Heart right ventricle (tissue), 16 donors: Measurements from ENCODE around the gene COG2. TPM values are rescaled to one million over a fixed set of nuclear protein-coding genes. Genes with fewer than 3 reads are reported as not detected.

Experiments used
- ATAC-seq, 8 donors: fragments of 200-7000 bp; cut with Tn5 transposase; one replicate each; pipeline ENCODE4 v1.9.1; 2020; ENCODE audit warnings: mild to moderate bottlenecking in 8 of 8, moderate library complexity in 8 of 8, moderate number of reproducible peaks in 1 of 8
- DNase-seq, 2 donors: peaks; one replicate each; pipeline ENCODE4 v3.0.0-alpha.2; 2020
- H3K27ac ChIP-seq, 10 donors: fragments of 200-600 bp; sonication (generic) in 2 of 10; one replicate each; pipeline versions ENCODE4 v1.5.0 to v1.8.0; 2020 to 2022; ENCODE audit warnings: mild to moderate bottlenecking in 3 of 10
- H3K27me3 ChIP-seq, 7 donors: fragments of 200-600 bp; one replicate each; pipeline ENCODE4 v1.8.0; 2021 to 2022; ENCODE audit warnings: mild to moderate bottlenecking in 2 of 7
- H3K36me3 ChIP-seq, 9 donors: fragments of 200-600 bp; sonication (generic) in 1 of 9; one replicate each; pipeline versions ENCODE4 v1.5.0 to v1.8.0; 2020 to 2022; ENCODE audit warnings: mild to moderate bottlenecking in 2 of 9
- H3K4me1 ChIP-seq, 9 donors: fragments of 200-600 bp; sonication (generic) in 1 of 9; one replicate each; pipeline versions ENCODE4 v1.5.0 to v1.8.0; 2020 to 2022; ENCODE audit warnings: mild to moderate bottlenecking in 4 of 9
- H3K4me3 ChIP-seq, 10 donors: fragments of 200-600 bp; sonication (generic) in 2 of 10; one replicate each; pipeline versions ENCODE4 v1.5.0 to v1.8.0; 2020 to 2022; ENCODE audit warnings: mild to moderate bottlenecking in 7 of 10, moderate library complexity in 2 of 10
- H3K9me3 ChIP-seq, 11 donors: fragments of 200-600 bp in 10 of 11; sonication (generic) in 2 of 11; one replicate each; pipeline versions ENCODE4 v1.5.0 to v1.8.0; 2013 to 2022; ENCODE audit warnings: mild to moderate bottlenecking in 2 of 11, control low read depth in 1 of 11, moderate library complexity in 1 of 11
- CTCF ChIP-seq, 9 donors: fragments of 200-600 bp; sonication (generic) in 2 of 9; IDR thresholded peaks; one replicate each; pipeline versions ENCODE4 v1.5.0 to v1.8.0; 2021 to 2022; ENCODE audit warnings: antibody characterized with exemption in 9 of 9, mild to moderate bottlenecking in 5 of 9, moderate library complexity in 1 of 9
- whole genome bisulfite sequencing, 2 donors: extraction: QIAGEN DNeasy Blood & Tissue Kit; methylation state at CpG; one replicate each; pipeline ENCODE4 v1.1.7; 2013; ENCODE audit warnings: inconsistent platforms in 1 of 2; 5-methylcytosine and 5-hydroxymethylcytosine counted together
- intact Hi-C, 10 donors: fragments of 100-400 bp; cut with DNase I; formaldehyde crosslinking; loops; one replicate each; pipeline versions ENCODE4 v1.11.1 to v1.14.2; 2022
- polyA plus RNA-seq, 2 donors: library from polyadenylated mRNA; stranded (reverse); fragments of 200-250 nt; gene quantifications; one replicate each; pipeline ENCODE4 v1.2.3, GENCODE V29; 2013
- total RNA-seq, 10 donors: library from RNA; stranded (reverse); fragmentation: NEBNext Ultra II Directional in 3 of 10; extraction: Animal tissue kit (Norgen Biotek cat#: 25700) in 3 of 10; gene quantifications; one replicate each; pipeline versions ENCODE4 v1.2.1 to v1.2.4, GENCODE V29; 2021 to 2023
- donor health status: Arrhythmogenic right ventricular cardiomyopathy.
- donor health status: ischemic (EF 13 %, LVEDD 7.1; RV severe dilation, severe dysfunction).
- donor health status: healthy with polysubstance abuse.
- donor health status: DM: no; HTN: yes; CAD: no.
- donor health status: DM: no; HTN: no; CAD: no.
- donor health status: ischemic (EF 25% LVEDD 6.9; RV normal size, moderate dysfunction).
- donor health status: ischemic (EF 25% LVEDD 5.7; RV mildly dilated, moderate dysfunction).
- donor health status: healthy.
- donor health status: DM: yes; HTN: yes; CAD: no.
- donor health status: Ischemic cardiomyopathy.
- donor health status: ischemic (EF 35%, LVEDD 5.7; RV mildly dilated, moderate dysfunction).
- donor health status: nonischemic (EF 11% LVEDD 7.7; RV severe dilation, severe dysfunction).
- donor health status: DM: yes; HTN: yes; CAD: no.
- donor health status: PGD.
- donor health status: ischemic (EF 29% LVEDD 5.4; RV normal size, mild dysfunction).
- donor health status: nonischemic (EF 23%, LVEDD 6.1; RV moderate dilation, normal function).

Gene COG2
- total and polyA plus RNA-seq, 12 donors = 7.5 to 36.5 (median 24.6) TPM

- Histone ChIP-seq H3K4me1 (peaks cover 0 to 34% (median 17%) of the 10 kb centered on the region in 9 donors), H3K27ac (no peak overlapping the region), H3K36me3 (no peaks in the 10 kb centered on the region), H3K27me3 (no peaks in the 10 kb centered on the region), H3K9me3 (no peaks in the 10 kb centered on the region), H3K4me3 (no peak overlapping the region)
- ATAC-seq = no peak
- intact Hi-C loops = no loop called here
- no peak for DNase-seq
- WGBS, 2 donors = 72 to 76% methylated on average over 1 of the region's 1 CpG
- no peak for TF ChIP-seq CTCF (IDR thresholded peaks at IDR 0.05)
Observed at GRCh38 chr1:230612651-230613050, 29.6 kb upstream of the COG2 start.

GRCh38 chr1:230614121-230614520 is 28.2 kb upstream of the COG2 start:
- DNase-seq = no peak
- TF ChIP-seq CTCF (IDR thresholded peaks at IDR 0.05) = no peak
- Histone ChIP-seq H3K9me3 (no peaks in the 10 kb centered on the region), H3K4me1 (peaks cover 0 to 31% (median 17%) of the 10 kb centered on the region in 9 donors), H3K27me3 (no peaks in the 10 kb centered on the region), H3K36me3 (no peaks in the 10 kb centered on the region), H3K27ac (no peak overlapping the region), H3K4me3 (no peak overlapping the region)
- intact Hi-C loops = no loop called here
- WGBS, 2 donors = 93 to 95% methylated on average over 3 of the region's 3 CpGs
- no peak for ATAC-seq

GRCh38 chr1:230618537-230618936 is 23.7 kb upstream of the COG2 start:
- Histone ChIP-seq H3K9me3 (no peaks in the 10 kb centered on the region), H3K4me1 (no peaks in the 10 kb centered on the region), H3K4me3 (no peak overlapping the region), H3K27me3 (peaks cover 0 to 3% (median 0%) of the 10 kb centered on the region in 7 donors), H3K27ac (no peak overlapping the region), H3K36me3 (no peaks in the 10 kb centered on the region)
- TF ChIP-seq CTCF (IDR thresholded peaks at IDR 0.05) = no peak
- ATAC-seq = no peak
- intact Hi-C loops = no loop called here
- no peak for DNase-seq
- 77 to 85% methylated on average over 2 of the region's 2 CpGs for WGBS, 2 donors

GRCh38 chr1:230620649-230621323 is 21.5 kb upstream of the COG2 start:
- TF ChIP-seq CTCF (IDR thresholded peaks at IDR 0.05) = no peak
- DNase-seq (no peak), ATAC-seq (no peak)
- H3K4me3 ChIP-seq = no peak overlapping the region
- no peak overlapping the region for H3K27ac ChIP-seq
- H3K27me3 ChIP-seq = peaks cover 0 to 3% (median 0%) of the 10 kb centered on the region in 7 donors
- intact Hi-C loops = no loop called here
- WGBS, 2 donors = 92 to 95% methylated on average over 3 of the region's 3 CpGs
- H3K36me3 ChIP-seq = no peaks in the 10 kb centered on the region
- H3K4me1 ChIP-seq = no peaks in the 10 kb centered on the region
- H3K9me3 ChIP-seq = no peaks in the 10 kb centered on the region
